Cardiac muscle cell (in vitro differentiated cells and primary cell): ENCODE measurements around the gene PSORS1C1. TPM values are rescaled to one million over a fixed set of nuclear protein-coding genes. Genes with fewer than 3 reads are reported as not detected.

ENCODE experiments used
- DNase-seq, 2 donors: peaks; one replicate each; pipeline versions ENCODE4 v3.0.0 to v3.0.0-alpha.2; 2010 to 2017; ENCODE audit warnings: low read depth in 1 of 2, low spot score in 1 of 2
- H3K27ac ChIP-seq: fragments of 200-600 bp; sonication (generic); 2 replicates; pipeline ENCODE4 v1.5.1; 2016
- H3K27me3 ChIP-seq: fragments of 200-600 bp; sonication (generic); 2 replicates; pipeline ENCODE4 v1.6.0; 2016; ENCODE audit warnings: control low read depth
- H3K36me3 ChIP-seq: fragments of 200-600 bp; sonication (generic); 2 replicates; pipeline ENCODE4 v1.5.1; 2016; ENCODE audit warnings: control low read depth
- H3K4me1 ChIP-seq: fragments of 200-600 bp; sonication (generic); 2 replicates; pipeline ENCODE4 v1.8.1; 2017; ENCODE audit warnings: low read depth, mild to moderate bottlenecking, mixed run types
- H3K4me3 ChIP-seq: fragments of 200-600 bp; sonication (generic); 2 replicates; pipeline ENCODE4 v1.5.1; 2016; ENCODE audit warnings: mild to moderate bottlenecking
- H3K9me3 ChIP-seq: fragments of 200-600 bp; sonication (generic); 2 replicates; pipeline ENCODE4 v1.5.1; 2017; ENCODE audit warnings: low read depth, mild to moderate bottlenecking, control low read depth
- polyA plus RNA-seq: library from polyadenylated mRNA; unstranded; fragments of >200 nt; fragmentation: Nextera tagmentation; extraction: Ambion mirVana; gene quantifications from 2 replicates; pipeline ENCODE4 v1.2.1, GENCODE V29; 2016
- total RNA-seq: library from RNA; depleted of rRNA; stranded (reverse); fragments of >200 nt; gene quantifications from 2 replicates; pipeline ENCODE4 v1.2.3, GENCODE V29; 2016
- TF ChIP-seq, protein P1 (sequence below): IDR thresholded peaks from 2 replicates; pipeline ENCODE4 v1.5.1; 2012; ENCODE audit warnings: low read depth, mild to moderate bottlenecking, low read length

Gene PSORS1C1
- total and polyA plus RNA-seq, 2 experiments from 2014 or later: not detected

DNA sequence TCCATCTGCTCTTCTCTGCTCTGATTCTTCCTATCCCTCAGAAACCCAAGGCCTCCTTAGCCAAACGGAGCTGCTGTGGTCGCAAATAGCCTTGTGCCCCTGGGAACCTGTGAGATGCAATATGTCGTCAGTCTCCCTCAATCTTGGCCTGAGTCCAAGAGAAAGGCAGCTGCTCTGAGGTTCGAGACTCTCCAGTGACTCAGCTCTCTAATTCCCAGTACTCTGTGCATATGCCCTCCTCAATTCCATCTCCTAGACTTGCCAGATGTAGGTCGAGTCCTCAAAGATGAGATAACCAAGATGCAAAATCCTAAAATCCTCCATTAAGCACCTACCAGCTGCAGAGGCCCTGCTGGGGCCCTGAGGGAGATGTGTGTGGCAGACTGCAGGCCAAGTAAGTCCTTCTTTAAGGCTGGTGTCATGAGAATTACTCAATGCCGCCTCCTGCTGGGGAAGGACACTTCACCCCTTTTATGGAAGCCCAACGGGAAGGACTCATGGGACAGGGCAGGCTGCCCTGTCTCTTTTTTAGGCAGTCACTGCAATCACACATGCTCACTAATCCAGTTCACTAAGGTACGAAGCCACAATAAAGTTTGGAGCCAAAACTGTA is 30.8 kb upstream of the PSORS1C1 start:
- Histone ChIP-seq H3K4me3 (no peak overlapping the region), H3K36me3 (no peaks in the 10 kb centered on the region), H3K27ac (no peak overlapping the region), H3K27me3 (no peaks in the 10 kb centered on the region), H3K9me3 (no peaks in the 10 kb centered on the region), H3K4me1 (peaks cover 3% of the 10 kb centered on the region)
- DNase-seq: peak; percentile 49 to 75
- TF ChIP-seq, protein P1, sequence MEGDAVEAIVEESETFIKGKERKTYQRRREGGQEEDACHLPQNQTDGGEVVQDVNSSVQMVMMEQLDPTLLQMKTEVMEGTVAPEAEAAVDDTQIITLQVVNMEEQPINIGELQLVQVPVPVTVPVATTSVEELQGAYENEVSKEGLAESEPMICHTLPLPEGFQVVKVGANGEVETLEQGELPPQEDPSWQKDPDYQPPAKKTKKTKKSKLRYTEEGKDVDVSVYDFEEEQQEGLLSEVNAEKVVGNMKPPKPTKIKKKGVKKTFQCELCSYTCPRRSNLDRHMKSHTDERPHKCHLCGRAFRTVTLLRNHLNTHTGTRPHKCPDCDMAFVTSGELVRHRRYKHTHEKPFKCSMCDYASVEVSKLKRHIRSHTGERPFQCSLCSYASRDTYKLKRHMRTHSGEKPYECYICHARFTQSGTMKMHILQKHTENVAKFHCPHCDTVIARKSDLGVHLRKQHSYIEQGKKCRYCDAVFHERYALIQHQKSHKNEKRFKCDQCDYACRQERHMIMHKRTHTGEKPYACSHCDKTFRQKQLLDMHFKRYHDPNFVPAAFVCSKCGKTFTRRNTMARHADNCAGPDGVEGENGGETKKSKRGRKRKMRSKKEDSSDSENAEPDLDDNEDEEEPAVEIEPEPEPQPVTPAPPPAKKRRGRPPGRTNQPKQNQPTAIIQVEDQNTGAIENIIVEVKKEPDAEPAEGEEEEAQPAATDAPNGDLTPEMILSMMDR: peak; percentile 30

DNA sequence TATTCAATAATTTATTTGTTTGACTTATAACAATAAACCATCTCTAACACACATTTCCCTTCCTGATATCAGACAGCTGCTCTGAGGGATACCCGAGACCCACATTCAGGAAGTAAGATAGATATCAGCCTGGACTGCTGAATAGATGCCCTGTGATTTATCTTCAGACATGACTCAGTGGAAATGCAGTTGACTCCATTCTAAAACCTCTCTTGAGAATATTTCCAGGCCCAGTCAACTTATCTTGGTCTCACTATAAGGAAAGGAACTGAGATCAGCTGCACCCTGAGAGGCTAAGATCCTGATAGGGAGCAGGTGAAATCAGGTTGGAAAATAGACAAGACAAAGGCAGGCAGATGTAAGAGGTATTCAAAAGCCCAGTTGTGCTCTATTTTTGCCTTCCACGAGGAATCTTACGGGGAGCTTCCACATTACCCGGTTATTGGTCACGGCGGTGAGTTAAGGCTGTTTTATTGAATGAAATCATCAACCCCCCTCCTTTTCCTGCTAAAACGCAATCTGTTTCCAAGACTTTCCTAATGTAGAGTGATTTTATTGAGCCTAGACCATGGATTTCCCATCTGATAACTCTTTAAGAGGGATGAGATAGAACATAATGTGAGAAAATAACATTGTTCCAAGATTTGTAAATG is 27.7 kb upstream of the PSORS1C1 start:
- H3K27me3 ChIP-seq: no peaks in the 10 kb centered on the region
- no peaks in the 10 kb centered on the region for H3K36me3 ChIP-seq
- TF ChIP-seq, protein P1: no peak
- H3K4me1 ChIP-seq: peaks cover 3% of the 10 kb centered on the region
- H3K4me3 ChIP-seq: no peak overlapping the region
- no peak overlapping the region for H3K27ac ChIP-seq
- peak in 1 of 2 donors; percentile 52 for DNase-seq
- no peaks in the 10 kb centered on the region for H3K9me3 ChIP-seq

DNA sequence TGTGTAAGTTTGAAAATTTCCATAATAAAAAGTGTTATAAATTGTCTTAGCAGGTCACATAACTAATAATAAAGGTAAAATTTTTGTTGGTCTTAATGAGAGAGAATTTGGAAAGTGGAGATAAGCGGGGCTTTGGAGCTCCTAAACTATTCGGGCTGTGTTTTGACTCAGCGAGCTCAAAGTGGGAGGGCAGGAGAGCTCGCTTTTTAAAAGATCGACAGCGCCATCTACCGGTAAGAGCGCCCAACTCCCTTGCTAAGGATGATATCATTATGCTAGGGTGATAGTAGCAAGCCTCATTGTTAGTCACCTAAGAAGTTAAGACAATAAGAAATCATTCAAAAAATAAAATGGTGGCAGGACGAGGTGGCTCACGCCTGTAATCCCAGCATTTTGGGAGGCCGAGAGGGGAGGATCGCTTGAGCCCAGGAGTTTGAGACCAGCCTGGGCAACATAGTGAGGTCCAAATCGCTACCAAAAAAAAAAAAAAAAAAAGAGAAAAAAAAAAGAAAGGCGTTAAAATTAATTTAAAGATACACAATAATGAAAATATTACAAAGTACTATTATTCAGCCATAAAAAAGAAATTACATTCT is 27.0 kb upstream of the PSORS1C1 start:
- TF ChIP-seq, protein P1: peak; percentile 76
- peaks cover 3% of the 10 kb centered on the region for H3K4me1 ChIP-seq
- no peaks in the 10 kb centered on the region for H3K27me3 ChIP-seq
- no peaks in the 10 kb centered on the region for H3K9me3 ChIP-seq
- H3K36me3 ChIP-seq: no peaks in the 10 kb centered on the region
- DNase-seq: peak; percentile 92
- no peak overlapping the region for H3K4me3 ChIP-seq
- no peak overlapping the region for H3K27ac ChIP-seq

DNA sequence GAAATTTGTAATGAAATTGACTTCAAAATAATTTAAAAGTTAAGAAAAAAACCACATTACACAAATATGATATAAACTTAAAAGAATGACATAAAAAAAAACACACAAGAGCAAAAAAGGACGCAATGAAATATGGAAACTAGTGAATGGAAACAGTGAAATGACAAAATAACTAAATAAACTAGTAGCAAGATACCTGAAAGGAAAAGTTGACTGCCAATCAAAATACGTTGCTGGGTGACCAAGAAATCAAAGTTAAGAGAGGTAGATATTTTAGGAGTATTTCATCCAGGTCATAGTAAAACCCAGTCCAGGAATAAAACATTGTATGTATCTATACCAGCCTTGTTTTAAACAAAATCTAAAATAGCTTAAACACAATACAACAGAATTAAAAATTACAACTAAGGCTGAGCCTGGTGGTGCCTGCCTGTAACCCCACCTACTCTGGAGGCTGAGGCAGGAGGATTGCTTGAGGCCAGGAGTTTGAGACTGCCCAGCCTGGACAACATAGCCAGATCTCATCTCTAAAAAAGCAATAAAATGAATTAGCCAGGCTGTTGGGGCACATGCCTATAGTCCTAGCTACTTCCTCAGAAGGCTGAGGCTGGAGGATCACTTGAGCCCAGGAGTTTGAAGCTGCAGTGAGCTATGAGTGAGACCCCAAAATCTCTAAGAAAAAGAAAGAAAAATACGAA is 24.2 kb upstream of the PSORS1C1 start:
- peaks cover 3% of the 10 kb centered on the region for H3K4me1 ChIP-seq

DNA sequence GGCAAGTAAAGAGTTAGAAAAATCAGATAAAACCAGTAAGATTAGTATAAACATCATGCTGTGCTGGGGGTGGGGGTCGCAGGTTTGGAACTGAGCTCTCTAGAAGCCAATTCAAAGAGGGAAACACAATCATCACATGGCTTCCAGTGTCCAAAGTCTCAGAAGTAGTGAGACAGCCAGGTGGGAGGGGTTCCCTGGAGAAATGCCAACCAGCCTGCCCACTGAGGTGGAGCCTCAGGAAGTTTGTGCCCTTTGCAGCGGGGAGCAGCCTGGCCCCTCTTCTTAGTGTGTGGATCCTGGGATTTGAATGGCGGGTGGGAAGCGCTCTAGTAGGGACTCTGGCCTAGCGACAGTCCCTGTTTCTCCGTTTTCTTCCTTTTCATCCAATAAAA is 23.6 kb upstream of the PSORS1C1 start:
- TF ChIP-seq, protein P1: no peak
- Histone ChIP-seq H3K27ac (no peak overlapping the region), H3K9me3 (no peaks in the 10 kb centered on the region), H3K36me3 (no peaks in the 10 kb centered on the region), H3K27me3 (no peaks in the 10 kb centered on the region), H3K4me3 (no peak overlapping the region), H3K4me1 (peaks cover 3% of the 10 kb centered on the region)
- DNase-seq: no peak

More for the DNA sequence above, 24.2 kb upstream of the PSORS1C1 start:
- TF ChIP-seq, protein P1: no peak
- Histone ChIP-seq H3K27ac (no peak overlapping the region), H3K4me3 (no peak overlapping the region), H3K9me3 (no peaks in the 10 kb centered on the region), H3K36me3 (no peaks in the 10 kb centered on the region), H3K27me3 (no peaks in the 10 kb centered on the region)
- DNase-seq: no peak
